GM19238 (cell line): ENCODE measurements around the gene NCBP3.
A peak's percentile ranks its signal among the peaks of the same experiment; 100 is the strongest.

ENCODE experiments used
- DNase-seq: peaks from one replicate; pipeline ENCODE4 v3.0.0; 2011; ENCODE audit warnings: low spot score; ENCODE audit not compliant: insufficient read length

Gene NCBP3

GRCh38 chr17:3755335-3756030 is 90.6 kb downstream of the NCBP3 start:
- DNase-seq: no peak

GRCh38 chr17:3754458-3755334 is 91.3 kb downstream of the NCBP3 start:
- peak; percentile 51 for DNase-seq

GRCh38 chr17:3754066-3754457 is 92.0 kb downstream of the NCBP3 start:
- no peak for DNase-seq

GRCh38 chr17:3753624-3754023 is 92.4 kb downstream of the NCBP3 start:
- no peak for DNase-seq
